Rectal smooth muscle tissue (tissue), 1 donor: ENCODE measurements around the gene CYB5A.
"Not testable (repeated sequence)": the region's sequence is repeated elsewhere in the genome, so short reads cannot be mapped to it uniquely, and the experiment has no call there.

Experiments
- H3K27ac ChIP-seq: one replicate; pipeline ENCODE4 v1.7.0; 2013; ENCODE audit warnings: low read depth, low read length, inconsistent platforms
- H3K27me3 ChIP-seq: one replicate; pipeline ENCODE4 v1.7.0; 2013; ENCODE audit warnings: low read length; ENCODE audit not compliant: control insufficient read depth, insufficient read depth
- H3K36me3 ChIP-seq: one replicate; pipeline ENCODE4 v1.7.0; 2013; ENCODE audit warnings: low read length; ENCODE audit not compliant: control insufficient read depth, insufficient read depth
- H3K4me1 ChIP-seq: one replicate; pipeline ENCODE4 v1.7.0; 2013; ENCODE audit warnings: low read length; ENCODE audit not compliant: control insufficient read depth, insufficient read depth
- H3K4me3 ChIP-seq: one replicate; pipeline ENCODE4 v1.7.0; 2013; ENCODE audit warnings: low read length
- H3K9ac ChIP-seq: one replicate; pipeline ENCODE4 v1.7.0; 2013; ENCODE audit warnings: low read length

The CYB5A gene

GRCh38 chr18:74291472-74291770 is 342 bp downstream of the CYB5A start:
- no peaks in the 10 kb centered on the region for H3K36me3 ChIP-seq
- H3K9ac ChIP-seq = peak overlapping the region; percentile 35
- H3K27me3 ChIP-seq = no peaks in the 10 kb centered on the region
- H3K4me1 ChIP-seq = no peaks in the 10 kb centered on the region
- H3K4me3 ChIP-seq = peak overlapping the region; percentile 87
- H3K27ac ChIP-seq = peak overlapping the region; percentile 79

GRCh38 chr18:74290794-74291471 is 830 bp downstream of the CYB5A start:
- no peaks in the 10 kb centered on the region for H3K27me3 ChIP-seq
- H3K36me3 ChIP-seq = no peaks in the 10 kb centered on the region
- H3K9ac ChIP-seq = peak overlapping the region; percentile 35
- peak overlapping the region; percentile 87 for H3K4me3 ChIP-seq
- peak overlapping the region; percentile 79 for H3K27ac ChIP-seq
- H3K4me1 ChIP-seq = no peaks in the 10 kb centered on the region

- H3K36me3 ChIP-seq = no peaks in the 10 kb centered on the region
- no peak overlapping the region for H3K9ac ChIP-seq
- H3K27ac ChIP-seq = no peak overlapping the region
- H3K27me3 ChIP-seq = no peaks in the 10 kb centered on the region
- no peak overlapping the region for H3K4me3 ChIP-seq
- peaks cover 5% of the 10 kb centered on the region for H3K4me1 ChIP-seq
Observed at GRCh38 chr18:74290021-74290420, 1.7 kb downstream of the CYB5A start.

GRCh38 chr18:74289137-74289536 is 2.6 kb downstream of the CYB5A start:
- peak overlapping the region; percentile 57 for H3K27ac ChIP-seq
- H3K36me3 ChIP-seq = no peaks in the 10 kb centered on the region
- H3K27me3 ChIP-seq = no peaks in the 10 kb centered on the region
- no peak overlapping the region for H3K4me3 ChIP-seq
- H3K9ac ChIP-seq = no peak overlapping the region
- peaks cover 12% of the 10 kb centered on the region for H3K4me1 ChIP-seq

GRCh38 chr18:74288730-74289129 is 3.0 kb downstream of the CYB5A start:
- Histone ChIP-seq H3K27ac (peak overlapping the region; percentile 57), H3K27me3 (no peaks in the 10 kb centered on the region), H3K36me3 (no peaks in the 10 kb centered on the region), H3K9ac (no peak overlapping the region), H3K4me1 (peaks cover 12% of the 10 kb centered on the region), H3K4me3 (no peak overlapping the region)

GRCh38 chr18:74288041-74288440 is 3.7 kb downstream of the CYB5A start:
- Histone ChIP-seq H3K36me3 (no peaks in the 10 kb centered on the region), H3K4me3 (no peak overlapping the region), H3K27me3 (no peaks in the 10 kb centered on the region), H3K4me1 (peaks cover 18% of the 10 kb centered on the region), H3K9ac (no peak overlapping the region), H3K27ac (peak overlapping the region; percentile 57)

GRCh38 chr18:74286856-74287255 is 4.9 kb downstream of the CYB5A start:
- no peak overlapping the region for H3K9ac ChIP-seq
- H3K27ac ChIP-seq = peak overlapping the region; percentile 51
- no peak overlapping the region for H3K4me3 ChIP-seq
- H3K36me3 ChIP-seq = no peaks in the 10 kb centered on the region
- H3K4me1 ChIP-seq = peaks cover 28% of the 10 kb centered on the region
- no peaks in the 10 kb centered on the region for H3K27me3 ChIP-seq

- H3K9ac ChIP-seq = no peak overlapping the region
- no peaks in the 10 kb centered on the region for H3K36me3 ChIP-seq
- no peak overlapping the region for H3K4me3 ChIP-seq
- peaks cover 34% of the 10 kb centered on the region for H3K4me1 ChIP-seq
- H3K27ac ChIP-seq = peak overlapping the region; percentile 85
- H3K27me3 ChIP-seq = no peaks in the 10 kb centered on the region
Observed at GRCh38 chr18:74286106-74286855, 5.5 kb downstream of the CYB5A start.

GRCh38 chr18:74285583-74285982 is 6.2 kb downstream of the CYB5A start:
- H3K4me1 ChIP-seq = peaks cover 37% of the 10 kb centered on the region
- H3K9ac ChIP-seq, H3K27me3 ChIP-seq, H3K4me3 ChIP-seq, H3K36me3 ChIP-seq: not testable (repeated sequence)
- peak overlapping the region; percentile 85 for H3K27ac ChIP-seq

GRCh38 chr18:74284980-74285355 is 6.8 kb downstream of the CYB5A start:
- Histone ChIP-seq H3K9ac (no peak overlapping the region), H3K4me1 (peaks cover 37% of the 10 kb centered on the region), H3K27me3 (no peaks in the 10 kb centered on the region), H3K27ac (peak overlapping the region; percentile 85), H3K4me3 (no peak overlapping the region), H3K36me3 (no peaks in the 10 kb centered on the region)

- peaks cover 37% of the 10 kb centered on the region for H3K4me1 ChIP-seq
- peak overlapping the region; percentile 12 for H3K4me3 ChIP-seq
- no peak overlapping the region for H3K9ac ChIP-seq
Observed at GRCh38 chr18:74284191-74284979, 7.4 kb downstream of the CYB5A start.

GRCh38 chr18:74283646-74284045 is 8.1 kb downstream of the CYB5A start:
- Histone ChIP-seq H3K27ac (peak overlapping the region; percentile 85), H3K36me3 (no peaks in the 10 kb centered on the region), H3K4me3 (no peak overlapping the region), H3K9ac (no peak overlapping the region), H3K4me1 (peaks cover 37% of the 10 kb centered on the region), H3K27me3 (no peaks in the 10 kb centered on the region)

More at GRCh38 chr18:74284191-74284979, 7.4 kb downstream of the CYB5A start:
- peak overlapping the region; percentile 85 for H3K27ac ChIP-seq
- H3K36me3 ChIP-seq = no peaks in the 10 kb centered on the region
- H3K27me3 ChIP-seq = no peaks in the 10 kb centered on the region
